Fibroblast of skin of back (primary cell): ENCODE data around the gene PLEKHH1.
A peak's percentile ranks its signal among the peaks of the same experiment; 100 is the strongest.
"Not testable (repeated sequence)": the region's sequence is repeated elsewhere in the genome, so short reads cannot be mapped to it uniquely, and the experiment has no call there.

Source experiments
- DNase-seq: peaks from one replicate; pipeline ENCODE4 v3.0.0-alpha.2; 2013

PLEKHH1 gene

DNA sequence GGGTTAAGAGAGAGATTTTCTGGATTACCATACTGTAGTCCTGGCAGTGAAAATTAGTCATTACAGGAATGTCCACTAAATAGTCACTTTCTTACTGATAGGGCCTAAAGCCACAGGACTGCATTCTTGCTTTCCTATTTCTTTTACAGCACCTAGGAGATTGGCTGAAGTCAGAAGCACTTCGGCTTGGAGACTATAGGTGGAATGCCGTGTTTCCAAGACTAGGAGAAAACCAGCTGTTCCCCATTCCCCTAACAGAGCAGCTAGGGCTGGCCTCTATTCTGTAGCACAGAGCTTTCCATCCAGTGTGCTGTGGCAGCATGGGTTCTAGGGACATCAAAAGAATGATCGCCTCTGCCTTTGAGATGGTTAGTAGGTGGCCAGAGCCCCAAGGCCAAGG, 51.9 kb downstream of the PLEKHH1 start:
- DNase-seq: peak; percentile 3

DNA sequence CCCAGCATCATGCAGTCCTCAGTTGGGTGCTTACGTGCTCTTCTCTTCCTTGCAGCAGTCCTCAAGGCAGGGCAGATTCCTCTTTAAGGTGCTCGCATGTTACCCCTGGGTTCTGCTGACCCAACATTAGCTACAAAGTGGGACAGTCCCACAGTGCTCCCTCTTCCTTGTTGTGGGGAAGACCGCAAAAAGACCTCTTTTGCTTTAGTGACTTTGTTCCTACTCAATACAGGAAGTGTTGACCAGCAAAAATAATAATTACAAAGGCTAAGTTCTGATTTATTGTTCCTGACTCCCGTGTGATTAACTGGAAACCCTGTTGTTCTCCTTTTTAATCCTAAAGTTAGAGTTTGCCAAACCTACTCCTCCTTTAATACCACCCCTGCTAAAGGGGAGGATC, 53.3 kb downstream of the PLEKHH1 start:
- no peak for DNase-seq

DNA sequence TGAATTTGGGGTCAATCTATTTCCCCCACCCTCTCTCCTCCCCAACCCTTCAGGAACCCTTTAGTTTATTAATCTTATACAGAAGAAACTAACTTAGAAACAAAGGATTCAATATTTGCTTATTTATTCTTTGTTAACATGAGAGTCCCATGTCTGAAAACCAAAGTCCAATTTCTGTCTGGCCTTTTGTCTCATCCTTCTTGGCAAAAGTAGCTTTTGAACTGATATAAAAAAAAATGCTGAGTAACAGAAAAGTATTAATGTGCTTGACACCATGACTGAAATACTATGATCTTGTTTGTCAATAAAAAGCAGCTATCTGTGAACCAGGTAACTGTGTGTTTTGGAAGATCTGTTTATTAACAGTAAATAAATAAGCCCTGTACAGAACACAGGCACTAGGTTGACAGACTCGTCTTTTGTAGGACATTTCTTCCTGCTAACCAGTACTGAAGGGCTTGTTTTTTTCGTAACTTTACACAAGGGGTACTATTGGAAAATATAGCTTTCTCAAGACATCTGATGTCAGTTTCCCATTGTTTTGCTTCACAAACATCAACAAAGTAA, 56.2 kb downstream of the PLEKHH1 start:
- DNase-seq: no peak

DNA sequence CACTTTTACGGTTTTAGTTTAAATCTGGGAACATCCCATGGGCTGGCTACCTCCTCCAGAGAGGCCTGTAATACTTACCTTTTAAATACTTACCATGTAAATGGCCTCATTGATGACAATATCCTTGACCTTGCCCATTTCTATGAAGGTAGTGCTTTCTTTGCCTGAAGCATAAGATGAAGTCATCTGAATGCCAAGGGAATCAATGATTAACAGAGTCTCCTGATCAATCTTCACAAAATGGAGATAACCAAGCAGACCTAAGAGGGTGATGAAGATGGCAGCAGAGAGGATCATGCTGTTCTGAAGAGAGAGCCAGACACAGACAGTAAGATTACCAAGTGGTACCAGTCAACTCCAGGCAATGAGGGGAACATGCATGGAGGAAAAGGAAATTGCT, 60.6 kb downstream of the PLEKHH1 start:
- not testable (repeated sequence) for DNase-seq

DNA sequence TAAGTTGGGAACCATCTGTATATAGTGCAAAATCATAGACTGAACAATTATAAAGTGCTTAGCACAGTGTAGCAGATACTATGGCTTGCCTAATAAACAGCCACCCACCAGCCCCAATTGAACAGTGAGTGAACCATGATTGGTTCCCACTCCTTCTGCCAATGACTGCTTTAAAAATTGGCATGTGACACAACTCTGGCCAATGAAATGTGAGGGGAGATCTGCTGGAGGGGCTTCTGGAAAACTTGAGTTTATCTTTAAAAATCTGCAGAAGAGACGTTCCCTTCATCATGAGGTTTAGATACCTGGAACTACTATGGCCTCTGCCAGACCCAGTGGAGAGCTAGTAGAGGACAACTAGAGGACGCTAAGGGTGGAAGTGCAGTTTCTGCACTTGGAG, 62.3 kb downstream of the PLEKHH1 start:
- DNase-seq: no peak

DNA sequence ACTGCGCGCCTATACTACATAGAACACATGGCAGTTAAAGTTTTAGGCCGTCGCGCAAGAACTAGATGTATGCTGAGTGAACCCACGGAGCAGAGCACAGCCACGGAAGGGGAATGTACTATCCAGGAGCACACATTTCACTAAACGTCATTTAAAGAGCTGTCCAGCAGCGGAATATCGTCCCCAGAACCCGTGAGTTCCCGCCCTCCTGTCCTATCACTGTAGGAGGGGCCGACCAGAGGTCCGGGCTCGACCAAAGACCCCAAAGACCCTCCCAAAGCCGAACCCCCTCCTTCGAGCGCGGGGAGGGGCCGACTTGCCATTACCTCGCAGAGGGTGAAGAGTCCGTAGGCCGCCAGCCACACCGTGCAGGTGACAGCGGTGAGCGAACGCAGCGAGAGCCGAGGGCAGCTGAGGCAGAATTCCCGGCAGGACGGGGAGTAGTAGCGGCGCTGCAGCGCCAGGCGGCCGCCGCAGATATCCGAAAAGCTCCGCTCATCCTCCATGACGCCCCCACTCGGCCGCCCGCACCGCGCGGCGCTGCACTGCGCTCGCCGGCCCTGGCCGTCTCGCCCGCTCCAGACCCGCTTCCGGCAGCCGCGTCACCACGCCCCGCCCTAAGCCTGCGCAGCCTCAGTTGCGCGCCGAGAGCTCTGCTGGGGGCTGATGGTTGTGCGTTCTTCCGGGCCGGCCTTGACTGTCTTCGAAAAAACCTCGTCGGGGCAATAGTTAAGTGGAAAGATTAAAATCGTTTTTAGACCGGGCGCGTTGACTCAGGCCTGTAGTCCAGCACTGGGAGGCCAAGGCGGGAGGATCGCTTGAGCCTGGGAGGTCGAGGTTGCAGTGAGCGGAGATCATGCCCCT, 66.8 kb downstream of the PLEKHH1 start, which contains the start of gene PIGH:
Gene PIGH (minus strand): TSS at position 571 of the 864 bp plus-strand sequence. CDS start 65 bp downstream, at position 506.
- peak; percentile 88 for DNase-seq

DNA sequence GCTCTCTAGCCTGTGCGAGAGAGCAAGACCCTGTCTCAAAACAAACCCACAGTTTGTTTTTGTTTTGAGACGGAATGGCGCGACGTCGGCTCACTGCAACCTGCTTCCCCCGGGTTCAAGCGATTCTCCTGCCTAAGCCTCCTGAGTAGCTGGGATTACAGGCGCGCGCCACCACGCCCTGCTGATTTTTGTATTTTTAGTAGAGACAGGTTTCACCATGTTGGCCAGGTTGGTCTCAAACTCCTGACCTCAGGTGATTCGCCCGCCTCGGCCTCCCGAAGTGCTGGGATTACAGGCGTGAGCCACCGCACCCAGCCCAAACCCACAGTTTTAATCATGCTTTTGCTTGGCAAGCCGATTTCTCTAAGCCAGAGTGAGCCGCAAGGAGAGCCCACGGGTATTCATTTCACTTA, 67.5 kb downstream of the PLEKHH1 start:
- DNase-seq: not testable (repeated sequence)

DNA sequence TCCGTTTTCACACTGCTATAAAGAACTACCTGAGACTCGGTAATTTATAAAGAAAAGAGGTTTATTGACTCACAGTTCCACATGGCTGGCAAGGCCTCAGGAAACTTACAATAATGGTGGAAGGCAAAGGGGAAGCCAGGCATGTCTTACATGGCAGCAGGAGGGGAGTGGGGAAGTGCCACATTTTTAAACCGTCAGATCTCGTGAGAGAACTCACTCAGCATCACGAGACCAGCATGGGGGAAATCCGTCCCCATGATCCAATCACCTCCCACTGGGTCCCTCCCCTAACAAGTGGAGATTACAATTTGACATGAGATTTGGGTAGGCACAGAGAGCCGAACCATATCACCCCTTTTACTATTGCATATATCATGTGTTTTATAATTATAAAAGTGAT, 69.0 kb downstream of the PLEKHH1 start:
- DNase-seq: no peak

DNA sequence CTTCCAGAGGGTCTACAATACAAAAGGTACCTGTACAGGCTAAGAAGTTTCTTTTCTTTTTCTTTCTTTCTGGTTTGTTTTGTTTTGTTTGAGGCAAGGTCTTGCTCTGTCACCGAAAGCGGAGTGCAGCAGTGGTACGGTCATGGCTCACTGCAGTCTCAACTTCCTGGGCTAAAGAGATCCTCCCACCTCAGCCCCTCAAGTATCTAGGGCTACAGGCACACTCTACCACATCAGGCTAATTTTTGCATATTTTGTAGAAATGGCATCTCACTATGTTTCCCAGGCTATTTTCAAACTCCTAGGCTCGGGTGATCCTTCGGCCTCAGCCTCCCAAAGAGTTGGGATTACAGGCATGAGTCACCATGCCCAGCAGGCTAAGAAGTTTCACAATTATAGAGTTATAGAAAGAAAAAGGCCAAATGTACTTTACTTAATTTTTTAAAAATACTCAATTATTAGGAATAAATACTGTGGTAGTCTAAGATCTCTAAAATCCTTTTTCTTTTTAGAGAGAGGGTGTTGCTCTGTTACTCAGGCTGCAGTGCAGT, 70.0 kb downstream of the PLEKHH1 start:
- no peak for DNase-seq

DNA sequence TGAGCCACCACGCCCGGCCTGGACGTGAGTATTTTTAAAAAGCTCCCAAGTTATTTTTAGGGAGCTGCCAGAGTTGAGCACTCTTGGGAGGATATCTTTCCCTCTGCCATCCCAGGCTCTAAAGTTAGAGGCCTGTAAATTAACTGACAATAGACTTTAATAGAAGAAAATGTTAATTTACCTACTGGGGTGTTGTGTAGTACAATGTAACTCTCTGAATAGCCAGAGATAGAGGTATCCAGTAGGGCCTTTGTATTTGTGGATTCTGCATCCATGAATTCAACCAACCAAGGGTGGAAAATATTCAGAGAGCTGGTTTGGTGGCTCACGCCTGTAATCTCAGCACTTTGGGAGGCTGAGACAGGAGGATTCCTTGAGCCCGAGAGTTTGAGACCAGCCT, 74.6 kb downstream of the PLEKHH1 start:
- DNase-seq: no peak

DNA sequence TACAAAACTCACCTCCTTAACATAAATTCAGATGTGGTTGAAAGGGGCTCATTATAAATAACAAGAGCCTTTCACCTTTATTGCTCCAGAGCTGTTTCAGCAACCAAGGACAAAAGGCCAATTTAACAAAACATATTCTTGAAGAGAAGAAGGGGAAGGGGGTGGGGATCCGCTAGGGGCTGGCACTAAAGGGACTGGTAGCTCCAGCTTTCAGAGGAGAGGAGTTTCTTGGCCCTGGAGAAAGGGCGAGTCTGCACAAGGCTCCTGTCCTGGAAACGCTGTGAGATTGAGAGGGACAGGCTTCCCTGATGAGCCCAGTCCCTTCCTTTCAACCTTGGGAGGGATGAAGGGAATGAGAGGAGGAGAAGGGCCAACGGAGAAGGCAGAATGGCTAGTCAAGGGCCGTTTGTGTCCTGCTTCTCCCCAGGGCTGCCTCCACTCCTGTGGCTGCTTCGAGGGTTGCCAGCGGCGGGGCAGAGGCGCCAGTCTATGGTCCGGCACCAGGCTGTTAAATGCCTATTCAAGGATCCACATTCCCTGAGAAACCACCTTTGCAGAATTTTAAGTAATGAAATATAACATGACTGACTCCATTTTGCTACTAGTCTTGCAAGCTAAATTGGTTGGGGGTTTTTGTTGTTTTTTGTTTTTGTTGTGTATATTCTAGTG, 76.7 kb downstream of the PLEKHH1 start:
- DNase-seq: no peak

DNA sequence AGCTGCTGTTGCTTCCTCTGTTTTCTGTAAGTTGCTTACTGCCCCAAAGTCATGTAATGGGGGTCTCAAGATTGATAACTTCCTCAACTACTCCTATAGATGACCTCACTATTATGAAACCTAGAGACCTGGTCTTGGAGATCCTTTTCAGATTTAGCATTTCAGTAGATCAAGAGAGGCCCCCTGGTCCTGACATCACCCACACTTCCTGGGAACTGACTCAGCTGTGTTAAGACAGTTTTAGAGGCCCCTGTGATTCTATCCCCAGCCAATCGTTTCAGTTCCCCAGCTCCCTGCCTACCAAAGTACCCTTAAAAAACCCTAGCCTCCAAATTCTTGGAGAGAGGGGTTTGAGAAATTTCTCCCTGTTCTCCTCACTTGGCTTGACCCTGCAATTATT, 77.4 kb downstream of the PLEKHH1 start:
- DNase-seq: no peak

DNA sequence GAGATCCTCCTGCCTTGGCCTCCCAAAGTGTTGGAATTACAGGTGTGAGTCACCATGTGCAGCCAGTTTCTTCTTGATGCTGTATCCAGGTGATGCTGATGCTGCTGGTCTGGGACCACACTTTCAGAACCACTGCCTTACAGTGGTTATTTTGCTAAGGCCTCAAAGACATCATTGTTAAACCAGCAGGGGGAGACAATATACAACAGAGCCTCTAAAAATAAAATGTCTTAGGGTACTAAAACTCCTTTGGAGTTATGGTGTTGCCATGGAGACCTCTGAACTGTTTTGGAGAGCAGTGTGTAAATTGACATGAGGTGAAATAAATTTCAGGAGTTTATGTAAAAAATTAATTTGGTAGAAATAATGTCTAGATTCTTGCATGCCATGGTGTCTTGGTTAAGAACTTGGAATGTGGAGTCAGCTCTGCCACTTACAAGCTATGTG, 85.5 kb downstream of the PLEKHH1 start:
- peak; percentile 84 for DNase-seq

DNA sequence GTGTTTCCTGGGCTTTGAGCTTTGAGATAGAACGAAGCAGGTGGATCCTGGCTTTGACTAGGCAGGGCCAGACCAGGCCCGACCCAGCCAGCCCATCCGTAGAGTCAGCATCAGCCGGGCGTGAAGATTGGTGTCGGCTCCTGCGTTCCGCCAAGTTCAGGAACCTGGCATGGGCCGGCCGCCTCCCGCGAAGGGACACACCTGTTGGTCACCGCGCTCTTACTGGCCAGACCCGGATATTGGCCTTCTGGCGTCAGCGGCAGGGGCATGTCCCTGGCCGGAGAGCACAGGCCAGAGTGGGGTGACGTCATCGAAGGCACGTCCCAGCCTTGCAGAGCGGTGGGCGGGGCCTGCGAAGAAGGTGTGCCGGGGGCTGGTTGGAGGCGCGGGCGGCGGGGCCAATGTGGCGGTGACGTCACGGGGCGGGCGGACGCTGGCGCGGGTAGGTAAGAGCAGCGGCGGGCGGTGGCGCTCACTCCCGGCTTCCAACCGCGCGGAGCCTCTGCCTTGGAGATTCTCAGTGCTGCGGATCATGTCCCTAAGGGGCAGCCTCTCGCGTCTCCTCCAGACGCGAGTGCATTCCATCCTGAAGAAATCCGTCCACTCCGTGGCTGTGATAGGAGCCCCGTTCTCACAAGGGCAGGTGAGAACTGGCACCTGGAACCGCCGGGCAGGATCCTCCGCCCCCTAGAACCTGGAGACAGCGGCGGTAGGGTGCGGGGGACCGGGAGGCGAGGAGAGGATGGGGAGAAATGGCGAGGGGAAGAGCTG, 86.5 kb downstream of the PLEKHH1 start, which contains the start of gene ARG2:
Gene ARG2 (plus strand): TSS at position 475 of the 771 bp plus-strand sequence. CDS start 58 bp downstream, at position 533.
- peak; percentile 89 for DNase-seq

DNA sequence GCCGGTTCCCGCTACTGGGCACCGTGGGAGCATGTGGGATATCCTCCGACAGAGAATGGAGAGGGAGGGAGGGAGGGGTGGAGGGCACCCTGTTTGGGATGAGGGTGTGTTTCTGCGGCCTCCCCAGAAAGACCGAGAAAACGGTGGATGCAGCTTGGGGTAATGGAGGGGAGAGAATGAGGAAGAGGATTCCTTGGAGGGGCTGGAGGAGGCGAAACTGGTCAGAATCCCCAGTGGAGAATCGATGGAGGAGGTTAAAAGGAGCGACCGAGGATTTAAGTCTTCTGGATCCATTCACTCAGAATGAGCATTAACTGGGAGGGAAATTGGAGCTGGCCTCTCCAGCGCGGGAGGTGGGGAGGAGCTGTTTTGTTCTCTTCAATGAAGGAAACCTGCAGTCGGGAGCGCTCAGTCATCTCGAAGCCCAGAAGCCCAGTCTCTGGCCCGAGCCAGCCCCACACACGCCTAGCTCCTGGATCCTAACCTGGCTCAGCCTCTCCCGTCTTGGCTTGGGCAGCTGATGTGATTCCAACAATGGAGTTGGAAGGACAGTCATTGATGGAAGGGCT, 87.2 kb downstream of the PLEKHH1 start:
- DNase-seq: peak; percentile 8

DNA sequence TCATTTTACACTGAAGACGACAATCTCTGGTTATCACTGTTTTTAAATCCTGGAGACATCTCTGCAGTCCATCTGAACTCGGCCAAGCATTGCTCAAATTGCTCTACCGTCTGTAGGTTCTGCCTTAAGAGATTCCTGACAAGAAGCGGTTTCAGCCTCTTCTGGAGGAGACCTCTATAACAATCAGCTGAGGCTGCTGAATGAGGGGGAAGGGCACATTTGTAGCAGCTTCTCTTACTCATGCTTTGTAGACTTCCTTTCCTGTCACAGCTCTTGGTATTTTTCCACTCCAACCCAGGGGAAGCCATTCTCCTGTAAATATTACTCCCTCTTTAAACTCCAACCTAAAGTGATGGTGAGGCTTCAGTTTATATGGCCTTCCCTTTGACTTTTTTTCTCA, 89.6 kb downstream of the PLEKHH1 start:
- DNase-seq: peak; percentile 86

DNA sequence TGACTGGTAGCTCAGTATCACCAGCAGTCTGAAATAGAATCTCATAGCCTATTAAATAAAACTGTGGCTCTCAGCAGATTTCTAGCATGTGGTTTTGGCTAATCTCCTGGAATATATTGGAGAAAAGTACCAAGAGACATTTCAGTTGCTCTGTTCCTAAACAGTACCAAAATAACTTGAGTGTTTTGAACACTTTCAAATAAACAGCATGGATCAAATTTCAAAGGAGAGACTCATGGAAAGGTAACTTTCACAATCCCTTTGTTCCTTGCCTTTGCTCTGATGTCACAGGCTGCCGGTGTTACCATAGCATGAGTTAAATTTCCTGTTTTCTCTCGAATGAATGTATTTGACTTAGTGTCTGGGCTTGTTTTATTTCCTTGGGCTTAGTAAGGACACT, 90.0 kb downstream of the PLEKHH1 start:
- DNase-seq: peak; percentile 12

DNA sequence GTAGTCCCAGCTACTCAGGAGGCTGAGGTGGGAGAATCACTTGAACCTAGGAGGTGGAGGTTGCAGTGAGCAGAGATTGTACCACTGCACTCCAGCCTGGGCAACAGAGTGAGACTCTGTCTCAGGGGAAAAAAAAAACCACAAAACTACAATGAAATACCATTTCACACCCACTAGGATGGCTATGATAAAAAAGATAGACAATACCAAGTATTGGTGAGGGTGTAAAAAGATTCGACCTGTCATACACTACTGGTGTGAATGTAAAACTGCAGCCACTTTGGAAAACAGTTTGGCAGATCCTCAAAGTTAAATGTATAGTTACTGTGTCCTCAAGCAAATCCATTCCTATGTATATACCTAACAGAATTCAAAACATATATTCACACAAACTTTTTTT, 93.0 kb downstream of the PLEKHH1 start:
- DNase-seq: not testable (repeated sequence)

DNA sequence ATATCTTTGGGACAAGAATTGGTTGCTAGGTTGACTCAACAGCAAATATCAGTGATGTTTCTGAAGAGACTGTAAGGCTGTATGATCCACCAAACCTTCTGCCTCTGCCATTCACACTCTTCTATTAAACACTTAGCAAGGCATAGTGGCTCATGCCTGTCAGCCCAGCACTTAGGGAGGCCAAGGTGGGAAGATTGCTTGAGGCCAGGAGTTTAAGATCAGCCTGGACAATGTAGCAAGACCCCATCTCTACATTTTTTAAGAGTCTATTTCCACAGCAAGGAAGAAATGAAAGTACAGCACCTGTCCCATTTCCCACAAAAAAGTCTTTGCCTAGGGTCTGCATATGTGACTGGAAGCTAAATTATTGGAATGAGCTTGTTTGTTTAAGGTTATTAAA, 94.4 kb downstream of the PLEKHH1 start:
- no peak for DNase-seq

DNA sequence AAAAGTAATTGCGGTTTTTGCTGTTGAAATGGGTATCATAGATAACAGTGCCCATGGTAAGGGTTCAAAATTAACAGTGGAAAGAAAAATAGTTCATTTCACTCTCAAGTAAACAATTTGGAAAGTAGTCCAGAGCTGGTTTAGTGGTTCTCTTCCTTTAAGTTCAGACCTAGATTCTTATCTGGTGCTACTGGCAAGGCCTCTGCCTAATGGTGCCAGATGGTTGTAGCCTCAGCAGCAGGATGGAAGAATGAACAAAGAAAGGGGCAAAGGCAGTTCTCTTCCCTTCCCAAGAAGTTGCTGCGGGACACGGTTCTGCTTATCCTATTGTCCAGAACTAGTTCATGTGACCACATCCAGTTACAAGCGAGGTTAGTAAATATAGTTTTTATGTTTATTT, 97.1 kb downstream of the PLEKHH1 start:
- DNase-seq: no peak

DNA sequence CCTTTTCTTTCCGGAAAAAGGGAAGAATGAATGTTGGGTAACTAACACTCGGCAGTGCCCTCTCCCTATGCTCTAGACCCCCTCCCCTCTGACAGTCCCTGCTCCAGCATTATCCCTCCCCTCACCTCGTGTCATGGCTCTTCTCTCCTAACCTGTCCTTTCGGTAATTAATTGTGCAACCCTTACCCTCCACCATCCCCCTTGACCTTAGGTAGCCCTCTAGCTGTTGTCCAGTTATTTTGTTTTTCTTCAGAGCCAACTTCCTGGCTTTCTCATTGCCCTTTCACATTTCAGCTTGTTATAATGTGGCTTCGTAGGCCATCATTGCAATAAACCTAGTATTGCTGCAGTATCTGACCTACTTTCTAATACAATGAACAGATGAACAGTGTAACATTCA, 97.8 kb downstream of the PLEKHH1 start:
- DNase-seq: no peak
